Measurements from ENCODE around the gene INF2.
A peak's percentile ranks its signal among the peaks of the same experiment; 100 is the strongest.

Gene INF2

DNA sequence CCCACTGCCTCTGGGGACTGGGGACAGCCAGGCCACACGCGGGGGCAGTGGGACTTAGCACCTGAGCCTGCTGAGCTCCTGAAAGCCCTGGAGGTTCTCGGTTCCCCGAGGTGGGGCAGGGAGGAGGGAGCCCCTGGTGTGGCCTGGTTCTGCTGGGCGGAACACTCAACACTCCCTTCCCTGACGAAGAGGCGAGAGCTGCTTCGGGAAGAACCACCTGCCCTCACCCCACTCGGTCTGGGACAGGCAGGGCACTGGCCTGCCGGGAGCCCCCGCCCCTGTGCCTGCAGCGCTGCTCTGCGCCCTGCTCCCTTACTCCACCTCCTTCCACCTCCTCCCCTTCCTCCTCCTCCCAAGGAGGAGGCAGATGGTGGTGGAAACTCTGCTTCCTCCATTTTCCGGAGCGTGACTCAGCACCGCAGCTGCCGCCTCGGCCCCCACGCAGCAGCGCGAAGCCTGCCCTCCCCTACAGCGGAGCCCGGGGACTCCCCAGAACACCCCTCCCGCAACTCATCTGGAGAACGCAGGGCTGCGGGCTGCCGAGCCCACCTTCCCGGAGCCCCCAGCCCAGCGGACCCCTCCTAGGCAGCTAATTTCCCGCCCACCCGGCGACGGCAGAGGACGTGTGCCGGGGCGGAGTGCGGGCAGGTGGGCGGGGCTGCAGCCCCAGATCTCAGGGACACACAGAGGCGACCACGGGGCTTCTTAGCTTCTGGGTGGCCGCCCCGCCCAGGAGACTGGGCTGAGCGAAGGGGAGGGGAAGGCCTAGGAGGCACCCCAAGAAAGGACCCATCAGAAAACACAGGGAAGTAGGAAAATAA is 11.7 kb upstream of the INF2 start:
- peak; percentile 95 for DNase-seq

DNA sequence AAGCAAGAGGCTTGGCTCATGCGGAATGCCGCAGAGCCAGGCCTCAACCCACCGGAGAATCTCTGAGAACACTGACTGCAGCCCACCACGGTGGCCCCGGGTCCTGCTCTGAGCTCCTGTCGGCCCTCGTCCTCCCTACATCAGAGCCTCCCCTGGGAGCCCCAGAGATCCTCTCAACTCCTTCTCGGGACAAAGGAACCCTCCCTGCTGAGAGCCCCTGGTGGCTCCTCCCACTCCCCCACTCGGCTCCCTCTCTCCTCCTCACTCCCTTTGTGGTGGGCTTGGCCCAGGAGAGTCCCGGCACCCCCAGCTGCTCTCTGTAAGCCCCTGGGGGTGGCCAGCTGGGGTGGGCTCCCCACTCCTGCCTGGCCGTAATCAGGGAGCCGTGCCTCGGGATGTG is 11.1 kb upstream of the INF2 start:
- peak; percentile 91 for DNase-seq

DNA sequence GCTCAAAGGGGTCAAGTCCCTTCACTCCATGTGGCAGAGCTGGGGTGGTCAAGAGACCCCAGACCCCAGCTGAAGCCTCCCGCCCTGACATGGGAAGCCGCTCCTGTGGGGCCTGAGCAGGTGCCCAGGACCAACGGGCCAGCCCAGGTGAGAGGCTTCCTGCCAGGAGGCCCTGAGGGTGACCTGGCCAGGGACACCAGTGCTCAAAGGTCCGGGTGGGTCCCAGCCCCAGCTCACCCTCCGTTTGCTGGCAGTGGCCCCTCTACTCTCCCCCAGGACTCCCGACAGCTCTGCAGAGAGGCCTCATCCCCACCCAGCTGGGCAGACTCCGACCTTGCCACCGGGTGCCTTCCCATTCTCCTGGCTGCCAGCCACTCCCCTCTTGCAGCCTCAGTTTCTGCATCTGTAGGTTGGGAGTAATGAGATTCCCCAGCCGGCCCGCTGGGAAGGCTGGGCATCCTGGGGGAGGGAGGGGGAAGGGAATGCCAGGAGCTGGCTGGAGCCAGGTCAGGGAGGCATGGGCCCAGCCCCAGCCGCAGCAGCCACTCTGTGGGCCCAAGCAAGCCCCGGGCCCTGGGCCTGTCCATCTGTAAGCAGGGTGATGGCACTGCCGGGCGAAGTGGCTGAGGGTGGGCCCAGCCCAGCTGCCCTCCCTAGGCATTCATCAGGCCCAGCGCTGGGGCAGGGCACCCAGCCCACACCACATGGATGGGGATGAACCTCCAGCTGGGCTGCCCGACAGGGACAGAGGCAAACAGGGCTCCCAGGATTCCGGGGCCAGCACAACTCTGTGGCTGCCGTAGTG is 10.3 kb upstream of the INF2 start:
- no peak for DNase-seq

DNA sequence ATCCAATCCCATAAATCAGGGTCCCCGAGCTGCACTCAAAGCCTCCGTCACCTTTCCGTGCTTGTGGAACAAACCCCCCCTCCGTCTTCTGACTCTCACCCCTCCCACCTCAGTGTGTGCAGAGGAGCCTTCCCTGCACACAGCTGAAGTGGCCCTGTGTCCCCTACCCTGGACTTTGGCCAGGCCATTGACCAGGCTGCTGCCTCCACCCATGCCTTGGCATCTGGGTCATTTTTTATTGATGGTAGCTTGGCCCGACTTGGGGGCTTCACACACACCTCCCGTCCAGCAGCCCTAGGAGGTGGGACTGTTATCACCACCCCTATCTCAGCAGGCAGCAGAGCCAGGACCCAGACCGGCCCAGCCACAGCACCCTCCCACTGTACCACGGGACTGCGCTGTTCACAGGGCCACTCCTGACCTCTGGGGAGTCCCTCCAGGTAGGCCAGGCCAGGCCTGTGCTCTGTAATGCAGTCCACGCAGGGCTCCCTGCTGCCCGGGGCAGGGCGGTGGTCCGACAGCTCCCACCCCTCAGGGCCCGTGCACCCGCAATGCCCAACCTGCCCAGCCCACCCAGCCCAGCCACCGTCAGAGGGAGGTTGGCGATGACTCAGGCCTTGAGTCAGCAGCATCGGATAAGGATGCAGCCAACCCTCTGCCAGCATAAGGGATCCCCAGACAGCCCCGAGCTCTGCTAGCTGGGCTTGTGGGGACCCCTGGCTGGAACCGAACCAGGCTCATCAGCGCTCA is 9.2 kb upstream of the INF2 start:
- no peak for DNase-seq

DNA sequence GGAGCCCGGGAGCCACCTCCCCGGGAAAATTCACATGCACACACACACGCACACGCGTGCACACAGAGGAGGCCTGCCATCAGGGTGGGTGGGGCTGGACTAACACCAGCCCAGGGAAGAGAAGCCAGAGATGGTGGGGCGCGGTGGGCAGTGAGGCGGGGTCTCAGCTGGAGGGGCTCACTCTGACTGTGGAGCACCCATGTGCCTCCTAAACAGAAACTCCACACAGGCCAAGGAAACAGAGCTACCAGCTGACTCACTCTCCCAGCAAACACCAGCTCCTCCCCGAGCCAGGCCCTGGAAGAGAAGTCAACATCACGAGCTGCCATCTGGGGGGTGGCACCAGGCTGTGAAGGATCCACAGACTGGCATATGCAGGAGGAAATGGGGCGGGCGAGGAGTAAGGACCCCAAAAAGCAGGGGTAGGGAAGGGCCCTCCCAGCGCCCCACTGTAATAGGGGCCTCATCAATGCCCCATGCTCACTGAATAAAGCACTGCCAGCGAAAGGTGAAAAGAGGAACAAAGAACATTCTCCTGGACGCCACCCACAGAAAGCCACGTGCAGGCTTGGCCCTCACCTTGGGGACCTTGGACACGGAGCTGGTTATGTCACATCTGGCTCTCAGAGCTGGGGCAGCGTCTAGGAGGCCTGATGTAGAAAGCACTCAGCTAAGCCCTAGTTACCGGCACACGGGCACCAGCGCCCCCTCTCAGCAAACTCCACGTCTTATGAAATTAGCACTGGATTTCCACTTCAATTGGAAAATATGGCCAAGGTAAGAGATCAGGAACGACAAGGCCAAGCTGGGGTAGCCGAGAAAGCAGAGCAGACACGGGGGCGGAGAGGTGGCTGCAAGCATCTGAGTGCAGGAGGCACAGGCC is 8.4 kb upstream of the INF2 start:
- DNase-seq = peak; percentile 20

DNA sequence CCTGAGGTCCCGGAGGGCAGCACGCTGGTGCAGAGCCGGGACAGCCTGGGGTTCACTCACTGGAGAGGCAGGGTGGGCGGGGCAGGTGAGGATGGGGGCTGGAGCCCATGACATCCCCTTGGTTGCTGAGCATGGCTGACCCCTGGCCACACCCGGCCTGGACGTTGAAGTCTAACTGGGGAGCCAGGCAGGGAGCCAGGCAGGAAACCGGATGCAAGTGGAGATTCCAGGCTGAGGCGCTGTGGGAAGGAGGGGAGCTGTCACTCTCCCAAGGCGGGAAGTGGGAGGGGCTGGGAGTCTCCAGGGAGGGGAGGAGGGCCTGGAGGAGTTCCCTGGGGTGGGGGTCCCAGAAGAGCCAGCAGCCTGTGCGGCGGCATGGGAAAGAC is 7.7 kb upstream of the INF2 start:
- DNase-seq = peak; percentile 18

DNA sequence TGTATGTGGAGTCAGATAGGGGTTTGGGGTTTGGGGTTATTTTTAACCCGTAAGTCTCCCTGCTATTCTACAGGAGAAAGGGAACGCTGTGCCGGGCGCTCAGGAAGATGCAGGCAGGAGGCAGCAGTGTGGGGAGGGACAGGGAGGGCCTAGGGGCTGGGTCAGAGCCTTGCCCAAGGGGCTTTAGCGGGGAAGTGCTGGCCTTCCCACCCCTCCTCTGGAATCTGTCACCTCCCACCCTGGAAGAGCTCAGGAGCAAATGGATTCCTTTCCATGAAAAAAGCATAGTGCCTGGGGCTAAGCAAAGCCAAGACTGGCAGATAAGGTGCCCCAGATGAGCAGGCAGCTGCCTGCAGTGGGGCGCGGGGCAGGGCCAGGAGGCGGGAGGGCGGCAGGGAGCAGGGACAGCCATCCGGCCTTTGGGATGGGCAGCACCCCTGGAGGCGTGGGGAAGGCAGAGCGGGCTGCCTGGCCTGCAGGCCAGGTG is 7.3 kb upstream of the INF2 start:
- no peak for DNase-seq

DNA sequence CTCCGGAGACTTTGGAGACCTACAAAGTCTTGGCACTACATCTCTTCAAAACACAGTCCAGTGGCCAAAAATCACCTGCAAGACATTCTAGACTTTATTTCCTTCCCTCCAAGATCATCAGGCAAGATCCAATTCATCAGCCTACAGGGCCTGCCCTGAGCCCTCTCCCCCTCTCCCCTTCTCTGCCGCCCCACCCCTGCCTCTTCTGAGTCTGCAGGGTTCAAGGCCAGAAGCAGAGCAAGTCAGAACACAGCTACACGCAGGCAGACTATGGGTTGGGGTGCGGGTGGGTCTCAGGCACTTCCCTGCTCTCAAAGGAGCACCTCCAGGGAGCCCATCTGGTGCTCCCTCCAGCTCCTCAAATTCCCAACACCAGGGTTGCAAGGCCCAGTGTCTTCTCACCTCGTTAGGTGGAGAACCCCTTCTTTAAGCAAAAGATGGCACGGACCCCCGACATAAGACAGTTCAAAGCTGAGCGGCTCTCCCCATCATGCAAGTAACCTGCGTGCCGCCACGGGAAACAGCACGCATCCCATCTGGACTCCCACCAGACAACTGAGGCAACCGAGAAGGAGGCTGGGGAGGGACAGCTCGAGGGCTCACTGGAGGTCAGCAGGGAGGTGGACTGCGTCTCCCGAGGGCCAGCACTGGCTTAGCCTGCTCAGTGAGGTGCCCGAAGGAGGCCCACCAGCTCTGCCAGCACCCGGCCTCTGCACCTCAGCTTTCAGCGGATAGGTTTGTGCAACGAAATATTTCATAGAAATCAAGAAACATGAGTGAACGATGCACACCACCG is 5.6 kb upstream of the INF2 start:
- DNase-seq = no peak

DNA sequence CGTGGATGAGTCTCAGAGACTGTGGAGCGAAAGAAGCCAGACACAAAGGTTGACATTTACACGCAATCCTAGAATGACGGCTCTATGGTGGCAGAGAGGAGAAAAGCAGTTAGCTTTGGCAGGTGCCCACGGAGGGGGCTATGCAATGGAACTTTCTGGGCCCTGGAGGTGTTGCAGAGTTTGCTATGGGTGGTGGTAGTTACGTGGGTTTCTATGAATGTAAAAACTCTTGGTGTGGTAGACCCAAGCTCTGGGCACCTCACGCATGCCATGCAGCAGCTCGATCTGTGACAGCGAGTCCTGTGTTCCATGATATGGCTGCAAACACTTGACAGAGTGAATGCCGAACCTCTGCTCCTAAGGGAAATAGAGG is 5.0 kb upstream of the INF2 start:
- no peak for DNase-seq

DNA sequence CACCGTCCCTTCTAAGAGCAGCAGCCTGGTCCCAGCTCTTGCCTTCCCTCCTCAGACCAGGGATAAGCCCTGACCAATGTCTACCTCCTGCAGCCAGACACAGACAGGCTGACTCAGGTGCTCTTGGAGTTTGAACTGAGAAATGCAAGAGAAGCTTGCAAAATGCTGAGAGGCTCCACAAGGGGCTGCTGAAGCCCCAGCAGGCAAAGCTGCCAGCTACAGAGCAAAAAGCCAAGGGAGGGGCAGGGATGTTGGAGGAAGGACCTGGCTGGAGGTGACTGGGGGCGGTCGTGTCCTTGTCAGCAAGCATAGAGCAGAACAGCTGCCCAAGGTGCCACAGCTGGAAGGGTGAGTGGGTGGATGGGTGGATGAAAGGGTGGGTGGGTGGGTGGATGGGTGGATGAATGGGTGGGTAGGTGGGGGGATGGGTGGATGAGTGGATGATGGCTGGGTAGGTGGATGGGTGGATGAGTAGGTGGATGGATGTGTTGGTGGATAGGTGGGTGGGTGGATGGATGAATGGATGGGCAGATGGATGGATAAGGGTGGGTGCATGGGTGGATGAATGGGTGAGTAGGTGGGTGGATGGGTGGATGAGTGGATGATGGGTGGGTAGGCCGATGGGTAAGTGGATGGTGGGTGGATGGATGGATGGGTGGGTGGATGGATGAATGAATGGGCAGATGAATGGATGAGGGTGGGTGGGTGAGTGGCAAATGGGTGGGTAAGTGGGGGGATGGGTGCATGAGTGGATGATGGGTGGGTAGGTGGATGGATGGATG is 4.0 kb upstream of the INF2 start:
- no peak for DNase-seq

DNA sequence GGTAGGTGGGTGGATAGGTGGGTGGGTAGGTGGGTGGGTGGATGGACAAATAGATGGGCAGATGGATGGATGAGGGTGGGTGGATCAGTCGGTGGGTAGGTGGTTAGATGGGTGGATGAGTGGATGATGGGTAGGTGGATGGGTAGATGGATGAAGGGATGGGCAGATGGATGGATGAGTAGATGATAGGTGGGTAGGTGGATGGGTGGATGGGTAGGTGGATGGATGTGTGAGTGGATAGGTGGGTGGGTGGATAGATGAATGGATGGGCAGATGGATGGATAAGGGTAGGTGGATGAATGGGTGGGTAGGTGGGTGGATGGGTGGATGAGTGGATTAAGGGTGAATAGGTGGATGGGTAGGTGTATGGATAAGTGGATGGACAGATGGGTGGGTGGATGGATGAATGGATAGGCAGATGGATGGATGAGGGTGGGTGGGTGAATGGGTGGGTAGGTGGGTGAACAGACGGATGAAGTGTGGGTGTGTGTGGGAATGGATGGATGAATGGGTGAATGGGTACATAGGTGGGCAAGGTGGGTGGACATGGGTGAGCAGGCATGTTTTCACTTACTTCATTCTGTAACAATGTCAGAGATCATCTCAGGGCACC is 3.3 kb upstream of the INF2 start:
- no peak for DNase-seq

DNA sequence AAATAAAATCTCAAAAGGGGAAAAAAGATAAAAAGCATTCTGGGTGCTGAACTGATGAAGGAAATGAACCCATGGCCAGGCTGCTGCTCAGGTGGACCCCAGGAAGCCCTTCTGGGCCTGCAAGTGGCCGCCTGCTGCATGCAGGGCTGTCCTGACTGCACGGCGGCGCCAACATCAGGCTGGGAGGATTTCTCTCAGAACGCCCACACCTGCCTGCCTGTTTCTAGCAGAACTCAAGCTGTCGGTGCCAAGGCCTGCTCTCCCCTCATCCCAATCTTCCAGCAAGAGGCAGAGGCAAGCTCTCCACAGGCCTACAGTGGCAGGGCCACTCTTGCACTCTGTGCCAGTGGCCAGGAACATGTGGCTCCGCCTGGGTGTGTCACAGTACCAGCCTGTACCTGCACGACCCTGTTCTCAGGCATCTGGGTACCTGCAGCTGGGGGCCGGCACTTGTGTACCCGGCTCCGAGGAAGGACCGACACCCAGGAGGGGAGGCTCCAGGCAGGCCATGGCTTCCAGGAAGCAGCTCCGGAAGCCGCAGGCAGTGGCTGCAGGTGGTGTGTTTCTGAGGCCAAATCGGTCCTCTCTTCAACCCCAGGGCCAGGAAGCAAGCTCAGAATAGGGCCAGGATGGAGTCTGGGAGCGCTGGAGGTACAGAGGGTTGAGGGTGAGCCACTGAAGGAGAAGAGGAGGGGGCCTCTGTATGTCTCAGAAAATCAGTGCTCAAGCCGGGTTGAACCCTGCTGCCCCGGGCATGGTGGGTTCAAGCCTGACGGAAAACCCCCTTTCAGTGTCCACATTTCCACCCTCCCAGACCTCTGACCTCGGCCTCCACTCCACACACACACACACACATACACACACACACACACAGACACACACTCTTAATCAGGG is 2.5 kb upstream of the INF2 start:
- no peak for DNase-seq

DNA sequence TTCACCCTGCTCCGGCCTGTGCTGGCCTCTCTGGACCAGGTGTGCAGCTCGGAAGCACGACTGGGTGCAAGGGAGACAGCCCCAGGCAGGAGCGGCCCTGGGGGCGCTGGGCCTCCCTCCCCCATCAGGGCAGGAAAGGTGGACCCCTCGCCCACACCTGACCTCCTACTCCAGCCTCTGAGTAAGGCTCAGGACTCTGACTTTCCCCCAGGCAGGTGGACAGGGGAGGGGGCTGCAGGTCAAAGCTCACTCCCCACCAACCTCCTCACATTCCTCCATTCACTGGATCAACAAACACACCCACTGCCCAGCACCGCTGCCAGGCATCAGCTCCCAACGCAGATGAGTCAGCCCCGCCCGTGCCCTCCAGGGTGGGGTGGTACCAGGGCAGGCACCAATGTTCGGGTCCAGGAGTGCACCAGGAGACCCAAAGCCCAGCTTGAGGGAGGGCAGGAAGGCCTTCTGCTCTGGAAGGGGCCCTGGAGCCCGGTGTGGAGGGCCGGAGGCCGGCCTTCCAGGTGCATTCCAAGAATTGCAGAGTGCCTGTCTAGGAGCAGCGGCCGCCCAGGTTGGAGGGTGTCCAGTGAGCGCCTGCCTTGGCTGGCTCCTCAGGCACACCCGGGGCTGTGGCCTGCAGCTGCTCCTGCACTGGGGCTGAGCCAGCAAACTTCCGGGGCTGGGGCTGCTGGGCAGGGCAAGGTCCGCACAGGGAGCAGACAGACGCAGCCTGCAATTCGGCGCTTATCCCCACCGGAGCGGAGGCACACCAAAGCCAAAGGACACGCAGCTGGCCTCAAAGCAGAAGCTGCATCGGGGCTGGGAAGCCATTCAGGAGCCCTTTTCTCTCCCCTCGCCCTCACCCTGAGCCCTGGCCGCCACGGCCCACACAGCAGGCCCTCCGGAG is 1.6 kb upstream of the INF2 start:
- DNase-seq = no peak

DNA sequence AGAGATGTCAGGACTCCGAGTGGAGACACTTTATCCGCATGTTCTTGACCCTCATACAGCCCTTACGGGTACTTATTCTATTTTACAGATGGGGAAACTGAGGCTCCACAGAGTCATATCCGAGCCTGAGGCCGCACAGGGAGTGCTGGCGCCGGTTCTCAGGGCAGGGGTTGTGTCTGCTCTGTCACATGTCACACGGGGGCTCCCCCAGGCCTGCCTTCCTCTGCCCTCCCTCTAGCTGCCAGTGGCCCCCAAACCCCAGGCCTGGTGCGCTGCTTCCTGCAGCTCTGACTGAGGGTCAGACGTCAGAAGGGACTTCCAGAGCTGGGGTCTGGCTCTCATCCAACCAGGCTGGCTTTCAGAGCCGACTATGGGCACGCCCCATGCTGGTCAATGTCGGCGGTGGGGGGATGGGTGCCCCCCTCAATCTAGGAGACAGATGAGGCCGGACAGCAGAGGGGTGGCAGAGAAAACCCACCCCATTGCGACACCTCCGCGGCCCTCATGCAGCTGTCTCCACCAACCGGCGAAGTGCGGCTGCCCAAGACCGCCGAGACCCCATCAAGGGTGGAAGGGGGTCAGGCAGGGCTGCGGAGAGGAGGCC is 811 bp upstream of the INF2 start:
- DNase-seq = no peak

DNA sequence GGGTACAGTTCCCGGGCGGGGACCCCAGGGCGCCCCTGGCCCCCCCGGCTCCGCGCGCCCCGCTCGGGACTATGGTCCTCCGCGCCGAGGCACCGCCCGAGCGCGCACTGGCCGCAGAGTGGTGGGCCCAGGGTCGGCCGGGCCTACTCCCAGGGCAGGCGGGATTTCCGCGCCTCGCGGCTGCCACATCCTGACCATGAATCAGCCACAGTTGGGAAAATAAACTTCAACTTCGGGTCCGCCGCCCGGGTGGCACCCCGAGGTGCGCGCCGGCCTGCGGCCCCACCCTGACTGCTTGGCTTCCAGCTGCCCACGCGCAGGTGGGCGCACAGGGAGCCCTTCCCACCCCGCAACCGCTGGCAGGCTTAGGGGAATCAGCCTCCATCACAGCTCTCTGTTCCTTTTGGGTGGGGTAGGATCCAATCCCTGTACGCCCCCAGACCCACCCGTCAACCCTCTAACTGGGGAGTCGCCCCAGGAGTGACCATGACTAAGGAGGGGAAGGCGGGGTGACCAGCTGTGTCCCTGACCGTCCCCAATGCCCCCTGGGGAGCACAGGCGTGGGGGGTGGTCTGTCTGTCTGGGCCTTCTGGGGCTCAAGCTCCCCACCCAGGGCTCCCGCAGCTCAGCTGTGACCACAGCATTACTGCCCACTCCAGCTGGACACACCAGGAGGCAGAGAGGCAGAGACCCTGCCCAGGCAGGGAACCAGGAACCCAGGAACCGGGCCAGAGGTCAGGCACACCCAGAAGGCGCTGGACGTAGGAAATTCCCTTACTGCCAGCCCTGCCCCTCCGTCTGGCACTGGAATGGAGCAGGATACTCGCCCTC is 678 bp downstream of the INF2 start:
- DNase-seq = no peak

DNA sequence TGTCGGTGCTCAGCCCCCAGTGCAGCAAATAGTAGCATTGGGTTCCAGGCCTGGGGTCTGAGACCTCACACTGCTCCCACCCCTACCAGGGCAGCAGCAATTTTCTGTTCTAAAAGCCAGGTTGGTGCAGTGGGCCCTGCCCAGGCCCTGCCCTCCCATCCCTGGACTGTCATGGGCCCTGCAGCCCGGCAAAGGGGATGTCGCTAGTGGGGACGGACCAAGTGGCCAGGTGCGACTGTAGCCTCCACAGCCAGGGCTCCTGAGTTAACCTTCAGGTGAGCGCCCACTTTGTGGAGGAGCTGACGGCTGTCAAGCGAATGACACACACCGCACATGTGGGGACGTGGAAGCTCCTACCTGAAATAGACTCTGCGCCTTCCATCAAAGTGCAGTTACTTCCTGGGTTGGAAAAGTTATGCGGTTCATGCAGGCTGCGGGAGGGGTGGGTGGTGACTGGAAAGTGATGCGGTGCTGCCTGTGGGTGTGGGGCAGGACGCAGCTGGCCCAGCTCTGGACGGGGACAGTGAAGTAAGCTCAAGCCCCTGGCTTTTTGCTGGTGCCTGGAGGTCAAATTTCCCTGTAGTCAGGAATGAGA is 1.5 kb downstream of the INF2 start:
- DNase-seq = no peak

Measured in NCI-H2171 treated with DMSO at 0.1 percent for 48 hours (cell line).